AML-193 (cell line): Measurements from ENCODE around the gene SLC25A19.
A peak's percentile ranks its signal among the peaks of the same experiment; 100 is the strongest.

Experiments used
- DNase-seq, 2 experiments: peaks; one replicate each; lab custom pipeline; 2025; lab: John Stamatoyannopoulos, UW

The SLC25A19 gene

GRCh38 chr17:75241502-75241901 is 47.7 kb downstream of the SLC25A19 start:
- DNase-seq, result no peak

GRCh38 chr17:75241143-75241430 is 48.1 kb downstream of the SLC25A19 start:
- no peak for DNase-seq

- DNase-seq, result peak; percentile 31 to 43
These were observed 48.7 kb downstream of the SLC25A19 start for GRCh38 chr17:75240394-75241142.

GRCh38 chr17:75239778-75240393 is 49.3 kb downstream of the SLC25A19 start:
- DNase-seq, result no peak

GRCh38 chr17:75239214-75239613 is 50.0 kb downstream of the SLC25A19 start:
- no peak for DNase-seq

GRCh38 chr17:75238684-75239191 is 50.5 kb downstream of the SLC25A19 start:
- peak; percentile 82 to 83 for DNase-seq

GRCh38 chr17:75238020-75238580 is 51.1 kb downstream of the SLC25A19 start:
- no peak for DNase-seq

GRCh38 chr17:75237100-75238014 is 51.9 kb downstream of the SLC25A19 start:
- no peak for DNase-seq

- DNase-seq, result no peak
These were observed 56.4 kb downstream of the SLC25A19 start for GRCh38 chr17:75232786-75233185.

GRCh38 chr17:75231741-75232464 is 57.3 kb downstream of the SLC25A19 start:
- no peak for DNase-seq

GRCh38 chr17:75231071-75231470 is 58.2 kb downstream of the SLC25A19 start:
- no peak for DNase-seq

- peak; percentile 34 to 47 for DNase-seq
These were observed 60.4 kb downstream of the SLC25A19 start for GRCh38 chr17:75228847-75229246.

- DNase-seq, result peak; percentile 67 to 75
These were observed 60.9 kb downstream of the SLC25A19 start for GRCh38 chr17:75228305-75228704.

GRCh38 chr17:75227729-75228128 is 61.5 kb downstream of the SLC25A19 start:
- no peak for DNase-seq

GRCh38 chr17:75225016-75225415 is 64.2 kb downstream of the SLC25A19 start:
- no peak for DNase-seq
